ENCODE measurements around the gene CNGB1.

DNA sequence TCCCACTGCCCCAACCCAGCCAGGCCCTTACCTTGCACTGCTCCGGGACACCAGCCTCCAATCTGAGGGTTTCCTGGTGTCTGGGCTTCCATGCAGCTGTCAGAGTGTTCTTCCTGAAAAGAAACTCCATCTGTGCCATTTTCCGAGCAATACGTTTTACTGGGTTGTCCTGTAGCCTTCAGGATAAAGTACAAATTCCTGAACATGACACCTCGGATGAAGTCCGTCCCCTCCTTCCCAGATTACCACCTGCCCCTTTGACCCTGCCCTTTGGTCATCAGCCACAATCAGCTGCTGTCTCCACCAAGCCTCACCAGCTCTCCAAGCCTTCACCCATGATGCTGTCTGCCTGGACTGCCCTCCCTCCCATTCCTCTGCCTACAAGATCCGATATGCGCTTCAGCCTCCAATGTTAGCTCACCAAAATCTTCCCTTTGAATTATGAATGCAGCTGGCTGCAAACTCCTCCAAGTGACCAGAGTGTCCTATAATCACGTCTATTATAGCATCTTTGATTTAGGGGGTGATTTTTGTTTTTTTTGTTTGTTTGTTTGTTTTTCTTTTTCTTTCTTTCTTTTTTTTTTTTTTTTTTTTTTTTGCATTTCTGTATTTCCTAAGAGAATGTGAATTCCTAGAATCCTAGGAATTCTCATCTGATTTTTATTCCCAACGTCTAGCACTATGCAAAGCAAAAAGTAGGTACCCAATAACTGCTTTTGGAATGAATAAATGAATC is 108.1 kb downstream of the CNGB1 start:
- no peak for TF ChIP-seq EZH2 (IDR thresholded peaks at IDR 0.05; ENCODE audit: borderline replicate concordance, low read length)
- TF ChIP-seq, protein P1, sequence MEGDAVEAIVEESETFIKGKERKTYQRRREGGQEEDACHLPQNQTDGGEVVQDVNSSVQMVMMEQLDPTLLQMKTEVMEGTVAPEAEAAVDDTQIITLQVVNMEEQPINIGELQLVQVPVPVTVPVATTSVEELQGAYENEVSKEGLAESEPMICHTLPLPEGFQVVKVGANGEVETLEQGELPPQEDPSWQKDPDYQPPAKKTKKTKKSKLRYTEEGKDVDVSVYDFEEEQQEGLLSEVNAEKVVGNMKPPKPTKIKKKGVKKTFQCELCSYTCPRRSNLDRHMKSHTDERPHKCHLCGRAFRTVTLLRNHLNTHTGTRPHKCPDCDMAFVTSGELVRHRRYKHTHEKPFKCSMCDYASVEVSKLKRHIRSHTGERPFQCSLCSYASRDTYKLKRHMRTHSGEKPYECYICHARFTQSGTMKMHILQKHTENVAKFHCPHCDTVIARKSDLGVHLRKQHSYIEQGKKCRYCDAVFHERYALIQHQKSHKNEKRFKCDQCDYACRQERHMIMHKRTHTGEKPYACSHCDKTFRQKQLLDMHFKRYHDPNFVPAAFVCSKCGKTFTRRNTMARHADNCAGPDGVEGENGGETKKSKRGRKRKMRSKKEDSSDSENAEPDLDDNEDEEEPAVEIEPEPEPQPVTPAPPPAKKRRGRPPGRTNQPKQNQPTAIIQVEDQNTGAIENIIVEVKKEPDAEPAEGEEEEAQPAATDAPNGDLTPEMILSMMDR (conservative IDR thresholded peaks at IDR 0.05 in 1 of 2, IDR thresholded peaks at IDR 0.05 in 1 of 2; ENCODE audit: extremely low read depth in 1 of 2, insufficient read depth in 1 of 2, low read depth in 1 of 2, low read length in 2 of 2): no peak

Measured in mammary epithelial cell (primary cell).